HS-5 (cell line): ENCODE results near the gene EFR3B.

Source experiments
- DNase-seq: peaks from one replicate; pipeline ENCODE4 v3.0.0-alpha.2; 2012; ENCODE audit warnings: low read depth

EFR3B gene

GRCh38 chr2:25184254-25184653, 142.4 kb downstream of the EFR3B start:
- DNase-seq = no peak

DNA sequence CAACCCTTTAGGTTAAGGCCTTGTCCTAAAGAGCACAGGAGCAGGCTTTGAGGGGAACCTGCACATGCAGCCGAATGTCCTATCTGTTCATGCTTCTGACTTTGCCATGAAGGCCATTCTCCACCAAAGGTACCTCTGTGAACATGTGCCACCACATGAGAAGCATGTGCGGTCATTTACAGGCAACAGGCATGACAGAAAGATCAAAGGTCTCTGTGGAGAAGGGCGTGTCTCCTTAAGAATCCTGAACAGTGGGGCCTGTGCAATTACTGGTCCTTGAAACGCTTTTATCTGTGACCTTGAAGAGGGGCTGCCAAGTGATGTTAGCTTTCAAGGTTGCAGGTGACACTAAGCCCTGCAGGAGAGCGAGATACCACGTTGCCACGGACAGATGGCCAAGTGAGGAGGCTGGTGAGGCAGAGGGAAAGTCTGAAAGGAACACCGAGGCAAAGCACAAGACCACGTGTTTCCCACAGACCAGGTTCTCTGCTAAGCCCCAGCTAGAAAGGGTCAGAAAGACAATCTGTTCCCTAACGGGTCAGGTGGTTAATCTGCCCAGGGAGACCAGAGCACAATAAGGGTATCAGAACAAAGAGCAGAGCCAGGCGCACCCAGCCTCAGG, 146.0 kb downstream of the EFR3B start:
- DNase-seq = no peak

- no peak for DNase-seq
Measured at GRCh38 chr2:25188405-25188804, 146.5 kb downstream of the EFR3B start.

DNA sequence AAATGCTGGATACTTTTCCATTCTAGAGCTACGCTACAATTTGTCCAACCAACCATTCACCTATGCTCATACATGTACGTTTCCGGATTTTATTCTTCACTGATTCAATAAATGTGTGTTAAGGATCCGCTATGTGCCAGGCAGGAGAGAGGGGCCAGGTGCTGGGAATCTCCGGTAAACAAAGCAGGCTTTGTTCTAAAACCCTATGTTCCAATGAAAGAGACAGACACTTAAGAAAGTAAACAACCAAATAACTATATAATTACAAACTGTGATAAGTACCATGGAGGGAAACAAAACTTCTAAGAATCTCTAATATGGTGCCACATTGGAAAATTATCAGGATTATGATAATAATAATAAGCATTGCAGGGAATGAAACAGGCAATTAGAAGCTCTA, 148.7 kb downstream of the EFR3B start:
- no peak for DNase-seq

DNA sequence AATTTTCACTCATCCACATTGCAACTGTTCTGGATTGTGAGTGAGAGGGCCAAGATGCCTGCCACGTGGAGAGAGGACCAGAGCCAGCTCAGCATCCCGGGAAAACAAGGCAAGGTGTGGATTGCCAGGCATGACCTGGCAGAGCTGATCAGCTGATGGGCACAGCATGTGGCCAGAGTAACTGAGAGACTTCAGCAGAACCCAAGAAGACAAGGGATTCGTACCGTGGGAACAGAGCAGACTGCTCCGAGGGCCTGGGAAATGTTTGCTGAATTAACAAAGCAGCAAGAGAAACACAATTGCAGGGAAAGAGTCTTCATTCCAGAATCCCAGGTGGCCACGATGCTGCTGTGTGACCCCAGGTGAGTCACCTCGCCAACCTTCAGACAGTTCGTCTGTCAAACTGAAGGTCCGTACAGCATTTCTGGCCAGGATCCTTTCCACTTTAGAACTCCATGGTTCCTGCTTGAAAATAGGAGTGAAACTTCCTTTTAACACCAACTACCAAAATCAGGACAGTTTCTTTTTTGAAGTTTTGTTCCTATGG, 152.8 kb downstream of the EFR3B start:
- no peak for DNase-seq

GRCh38 chr2:25197336-25198208, 155.7 kb downstream of the EFR3B start:
- no peak for DNase-seq

GRCh38 chr2:25198209-25198525, 156.3 kb downstream of the EFR3B start:
- no peak for DNase-seq

DNA sequence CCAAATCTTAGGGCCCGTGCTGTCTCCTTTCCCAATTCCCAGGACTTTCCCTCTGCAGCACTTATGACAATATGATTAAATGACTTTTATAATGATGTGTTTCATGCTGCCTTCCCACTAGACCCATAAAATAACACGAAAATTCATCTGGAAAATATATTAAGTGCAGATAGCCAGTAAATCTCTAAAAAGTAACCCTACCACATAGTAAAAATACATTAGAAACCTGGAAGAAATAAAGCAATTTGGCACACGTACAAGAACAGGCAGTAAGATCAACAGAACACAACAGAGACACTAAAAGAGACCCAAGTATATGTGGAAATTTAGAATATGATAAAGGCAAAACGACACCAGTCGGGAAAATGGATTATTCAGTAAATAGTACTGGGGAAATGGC, 156.7 kb downstream of the EFR3B start:
- DNase-seq = no peak

DNA sequence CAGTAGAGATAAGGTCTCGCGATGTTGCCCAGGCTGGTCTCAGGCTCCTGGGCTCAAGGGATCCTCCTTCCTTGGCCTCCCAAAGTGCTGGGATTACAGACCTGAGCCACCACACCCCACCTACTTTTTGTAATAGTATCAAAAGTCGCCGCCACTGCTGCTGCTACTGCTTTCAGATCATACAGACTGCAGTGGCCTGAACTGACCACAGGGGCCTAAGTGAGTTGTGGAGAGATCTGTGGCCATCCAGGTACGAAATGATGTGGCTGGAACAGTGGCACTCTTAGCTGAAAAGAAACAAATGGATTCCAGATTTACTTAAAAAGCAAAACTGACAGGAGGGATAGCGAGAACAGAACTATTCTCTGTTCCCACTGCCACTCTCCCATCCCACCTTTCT, 159.4 kb downstream of the EFR3B start:
- DNase-seq = no peak

DNA sequence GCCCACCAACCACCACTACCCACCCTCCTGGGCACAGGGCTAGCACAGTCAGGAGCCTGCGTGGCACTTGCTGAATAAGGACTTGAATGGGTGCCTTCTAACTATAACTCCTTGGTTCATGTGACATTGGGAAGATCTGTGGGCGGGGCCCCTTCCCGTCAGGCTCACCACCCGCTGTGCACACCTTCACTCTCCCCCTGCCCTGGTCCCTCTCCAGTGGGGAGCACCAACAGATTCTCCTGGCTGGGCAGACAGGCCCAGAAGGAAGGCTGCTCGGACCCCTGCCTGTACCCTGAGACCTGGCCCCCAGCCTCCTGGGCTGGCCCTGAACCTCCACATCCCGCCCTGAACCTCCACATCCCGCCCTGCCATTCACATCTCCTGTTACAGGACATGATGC, 159.9 kb downstream of the EFR3B start:
- DNase-seq = no peak

DNA sequence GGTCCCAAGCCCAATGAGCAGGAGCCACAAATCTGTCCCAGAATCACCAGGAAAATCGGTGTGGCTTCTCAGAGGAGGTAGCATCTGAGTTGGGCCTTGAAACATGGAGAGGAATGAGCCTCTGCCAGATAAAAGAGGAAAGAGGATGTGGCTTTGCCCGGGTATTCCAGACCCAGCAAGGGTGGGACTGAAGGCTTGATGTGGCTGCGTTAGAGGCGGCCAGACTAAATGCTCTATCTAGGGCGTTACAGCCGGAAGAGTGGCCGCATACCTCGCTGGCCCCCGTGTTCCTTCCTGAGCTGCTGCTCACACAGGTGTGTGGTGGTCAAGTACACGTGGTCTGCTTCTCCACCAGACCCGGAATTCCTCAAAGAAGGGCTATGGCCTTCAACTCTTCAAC, 160.4 kb downstream of the EFR3B start:
- no peak for DNase-seq

DNA sequence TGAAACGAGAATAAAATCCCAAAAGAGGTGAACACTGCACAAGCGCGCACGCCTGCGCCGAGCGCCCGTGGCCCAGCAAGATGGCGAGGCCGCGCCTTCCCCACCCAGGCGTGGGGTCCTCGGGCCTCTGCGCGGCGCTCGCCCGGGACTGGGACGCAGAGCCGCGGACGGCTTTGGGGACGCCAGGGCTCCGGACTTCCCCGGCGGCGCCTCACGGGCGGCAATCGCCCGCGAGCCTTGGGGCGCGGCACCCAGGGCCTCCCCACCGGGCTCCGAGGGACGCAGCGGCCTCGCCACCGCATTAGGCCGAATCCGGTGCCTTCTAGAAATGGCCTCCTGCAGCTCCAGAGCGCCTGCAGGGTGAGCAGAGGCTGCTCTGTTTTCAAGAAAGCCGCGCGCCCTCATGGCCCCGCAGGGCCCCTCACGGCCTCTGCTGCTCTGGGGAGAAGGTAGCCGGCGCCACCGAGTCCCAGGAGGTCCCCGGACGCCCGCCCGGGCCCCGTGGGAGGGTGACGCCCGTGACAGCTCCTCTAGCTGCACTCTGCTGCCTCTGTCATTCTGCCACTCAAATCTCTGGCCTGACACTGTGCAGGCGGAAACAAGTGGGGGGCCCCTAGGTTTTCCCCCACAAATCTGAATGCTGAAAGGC, 162.4 kb downstream of the EFR3B start:
- no peak for DNase-seq

- no peak for DNase-seq
Measured at GRCh38 chr2:25207078-25207545, 165.2 kb downstream of the EFR3B start.
